Vagina (tissue), 2 donors: ENCODE data around the gene DOK7. TPM values are rescaled to one million over a fixed set of nuclear protein-coding genes. Genes with fewer than 3 reads are reported as not detected.

ENCODE experiments used
- DNase-seq, 2 donors: peaks; one replicate each; pipeline ENCODE4 v3.0.0-alpha.2; 2017; ENCODE audit errors: extremely low spot score in 2 of 2
- H3K27ac ChIP-seq: fragments of 200-600 bp; sonication (generic); one replicate; pipeline ENCODE4 v1.5.1; 2019
- H3K27me3 ChIP-seq: fragments of 200-600 bp; sonication (generic); one replicate; pipeline ENCODE4 v1.5.1; 2019
- H3K36me3 ChIP-seq, 2 donors: fragments of 200-600 bp; sonication (generic); one replicate each; pipeline ENCODE4 v1.5.1; 2017 to 2019
- H3K4me1 ChIP-seq: fragments of 200-600 bp; sonication (generic); one replicate; pipeline ENCODE4 v1.5.1; 2019
- H3K4me3 ChIP-seq, 2 donors: fragments of 200-600 bp; sonication (generic); 1 replicate in 1 of 2; 2 replicates in 1 of 2; pipeline ENCODE4 v1.5.1; 2016 to 2019
- H3K9me3 ChIP-seq: fragments of 200-600 bp; sonication (generic); one replicate; pipeline ENCODE4 v1.5.1; 2019
- CTCF ChIP-seq, 3 experiments: fragments of 450-650 bp in 2 of 3; fragments of 200-600 bp in 1 of 3; sonication (generic) in 1 of 3; IDR thresholded peaks; one replicate each; pipeline ENCODE4 v1.5.1; 2017 to 2019; ENCODE audit warnings: antibody characterized with exemption in 3 of 3, mild to moderate bottlenecking in 2 of 3, moderate library complexity in 2 of 3
- POLR2A ChIP-seq, 2 donors: fragments of 450-650 bp; IDR thresholded peaks; one replicate each; pipeline ENCODE4 v1.6.1; 2017; ENCODE audit warnings: antibody characterized with exemption in 2 of 2, mild to moderate bottlenecking in 2 of 2, moderate library complexity in 2 of 2
- POLR2AphosphoS5 ChIP-seq, 2 donors: sonication (generic); formaldehyde crosslinking; IDR thresholded peaks; one replicate each; pipeline ENCODE4 v1.9.0; 2017; ENCODE audit warnings: antibody characterized with exemption in 2 of 2, mild to moderate bottlenecking in 2 of 2, low read depth in 1 of 2; ENCODE audit not compliant: insufficient read depth in 1 of 2
- intact Hi-C: fragments of 100-400 bp; cut with DNase I; formaldehyde crosslinking; loops from one replicate; pipeline ENCODE4 v1.15.1; 2023
- total RNA-seq: library from RNA; depleted of rRNA; stranded (reverse); fragments of >200 nt; gene quantifications from one replicate; pipeline ENCODE4 v1.2.3, GENCODE V29; 2016

Gene DOK7
- total RNA-seq, 1 donor from 2014 or later: 4.7 TPM

- Histone ChIP-seq H3K36me3 (no peaks in the 10 kb centered on the region), H3K27ac (no peak overlapping the region), H3K4me3 (no peak overlapping the region), H3K4me1 (no peaks in the 10 kb centered on the region), H3K9me3 (no peaks in the 10 kb centered on the region), H3K27me3 (no peaks in the 10 kb centered on the region)
- no peak for DNase-seq
- intact Hi-C loops: no loop called here
- TF ChIP-seq POLR2A (IDR thresholded peaks at IDR 0.05): no peak
- no peak for TF ChIP-seq CTCF (IDR thresholded peaks at IDR 0.05)
- TF ChIP-seq POLR2AphosphoS5 (IDR thresholded peaks at IDR 0.05; ENCODE audit: insufficient read depth in 1 of 2, low read depth in 1 of 2): no peak
Observed at GRCh38 chr4:3475713-3476260, 12.7 kb downstream of the DOK7 start.

- intact Hi-C loops: no loop called here
- Histone ChIP-seq H3K36me3 (no peaks in the 10 kb centered on the region), H3K27ac (no peak overlapping the region), H3K27me3 (no peaks in the 10 kb centered on the region), H3K4me1 (no peaks in the 10 kb centered on the region), H3K4me3 (no peak overlapping the region), H3K9me3 (no peaks in the 10 kb centered on the region)
- no peak for DNase-seq
- no peak for TF ChIP-seq POLR2AphosphoS5 (IDR thresholded peaks at IDR 0.05; ENCODE audit: insufficient read depth in 1 of 2, low read depth in 1 of 2)
- TF ChIP-seq CTCF (IDR thresholded peaks at IDR 0.05): no peak
- TF ChIP-seq POLR2A (IDR thresholded peaks at IDR 0.05): no peak
Observed at GRCh38 chr4:3476341-3476747, 13.2 kb downstream of the DOK7 start.

GRCh38 chr4:3476936-3477749 lies 14.0 kb downstream of the DOK7 start:
- H3K27ac ChIP-seq: no peak overlapping the region
- no peak for DNase-seq
- intact Hi-C loops: no loop called here
- no peak overlapping the region for H3K4me3 ChIP-seq
- no peaks in the 10 kb centered on the region for H3K27me3 ChIP-seq
- H3K36me3 ChIP-seq: no peaks in the 10 kb centered on the region
- no peaks in the 10 kb centered on the region for H3K9me3 ChIP-seq
- TF ChIP-seq CTCF (IDR thresholded peaks at IDR 0.05): no peak
- no peak for TF ChIP-seq POLR2A (IDR thresholded peaks at IDR 0.05)
- no peak for TF ChIP-seq POLR2AphosphoS5 (IDR thresholded peaks at IDR 0.05; ENCODE audit: insufficient read depth in 1 of 2, low read depth in 1 of 2)
- H3K4me1 ChIP-seq: no peaks in the 10 kb centered on the region

GRCh38 chr4:3477750-3478430 lies 14.8 kb downstream of the DOK7 start:
- H3K27ac ChIP-seq: no peak overlapping the region
- no peaks in the 10 kb centered on the region for H3K27me3 ChIP-seq
- TF ChIP-seq POLR2A (IDR thresholded peaks at IDR 0.05) (no peak), CTCF (IDR thresholded peaks at IDR 0.05) (no peak), POLR2AphosphoS5 (IDR thresholded peaks at IDR 0.05; ENCODE audit: insufficient read depth in 1 of 2, low read depth in 1 of 2) (no peak)
- H3K9me3 ChIP-seq: no peaks in the 10 kb centered on the region
- no peak overlapping the region for H3K4me3 ChIP-seq
- DNase-seq: no peak
- intact Hi-C loops: no loop called here
- no peaks in the 10 kb centered on the region for H3K36me3 ChIP-seq
- no peaks in the 10 kb centered on the region for H3K4me1 ChIP-seq
